ENCODE measurements around the gene CDH13.

GRCh38 chr16:83392743-83393142 lies 766.0 kb downstream of the CDH13 start:
- TF ChIP-seq REST (IDR thresholded peaks at IDR 0.05; ENCODE audit: unreplicated experiment), result no peak
- no peak for TF ChIP-seq POLR2AphosphoS5 (IDR thresholded peaks at IDR 0.05; ENCODE audit: low read depth)

Measured in GM23338 (cell line).